GM21723 (cell line): ENCODE data around the gene ACER2.
A peak's percentile ranks its signal among the peaks of the same experiment; 100 is the strongest.

Experiments
- ATAC-seq: cut with Tn5 transposase; IDR thresholded peaks from one replicate; pipeline ENCODE4 v1.9.1; 2021; ENCODE audit warnings: mild to moderate bottlenecking, moderate library complexity; ENCODE audit not compliant: unreplicated experiment

Gene ACER2

GRCh38 chr9:19451240-19452087, 42.7 kb downstream of the ACER2 start:
- peak; percentile 94 for ATAC-seq

GRCh38 chr9:19456426-19456825, 47.6 kb downstream of the ACER2 start:
- ATAC-seq = no peak

- peak; percentile 88 for ATAC-seq
These were observed 48.3 kb downstream of the ACER2 start for GRCh38 chr9:19456996-19457692.

GRCh38 chr9:19457693-19458009, 48.8 kb downstream of the ACER2 start:
- ATAC-seq = peak; percentile 31

GRCh38 chr9:19460243-19460642, 51.4 kb downstream of the ACER2 start:
- no peak for ATAC-seq

GRCh38 chr9:19461135-19461534, 52.3 kb downstream of the ACER2 start:
- no peak for ATAC-seq

GRCh38 chr9:19464061-19464763, 55.4 kb downstream of the ACER2 start:
- peak; percentile 15 for ATAC-seq

GRCh38 chr9:19464764-19465585, 56.2 kb downstream of the ACER2 start:
- ATAC-seq = peak; percentile 92

- no peak for ATAC-seq
These were observed 56.9 kb downstream of the ACER2 start for GRCh38 chr9:19465586-19466279.

GRCh38 chr9:19466280-19466639, 57.5 kb downstream of the ACER2 start:
- ATAC-seq = no peak

GRCh38 chr9:19469271-19469670, 60.5 kb downstream of the ACER2 start:
- ATAC-seq = no peak

- ATAC-seq = no peak
These were observed 61.8 kb downstream of the ACER2 start for GRCh38 chr9:19470567-19470966.

- no peak for ATAC-seq
These were observed 62.3 kb downstream of the ACER2 start for GRCh38 chr9:19470981-19471650.

- ATAC-seq = peak; percentile 78
These were observed 63.2 kb downstream of the ACER2 start for GRCh38 chr9:19471737-19472648.

- no peak for ATAC-seq
These were observed 64.8 kb downstream of the ACER2 start for GRCh38 chr9:19473605-19474004.

- ATAC-seq = no peak
These were observed 71.1 kb downstream of the ACER2 start for GRCh38 chr9:19479874-19480273.

- ATAC-seq = no peak
These were observed 71.5 kb downstream of the ACER2 start for GRCh38 chr9:19480345-19480744.

- ATAC-seq = no peak
These were observed 72.5 kb downstream of the ACER2 start for GRCh38 chr9:19481121-19481870.
